HEK293 (cell line): ENCODE measurements around the gene C16orf92.

Experiments
- AEBP2 ChIP-seq: fragments of 450-650 bp; formaldehyde crosslinking; IDR thresholded peaks from 2 replicates; pipeline ENCODE4 v1.5.1; 2016; ENCODE audit warnings: missing biosample characterization, missing genetic modification characterization, borderline replicate concordance
- REST ChIP-seq: fragments of 450-650 bp; formaldehyde crosslinking; IDR thresholded peaks from 2 replicates; pipeline ENCODE4 v1.5.1; 2016; ENCODE audit warnings: missing biosample characterization, missing genetic modification characterization
- YY1 ChIP-seq: fragments of 450-650 bp; formaldehyde crosslinking; IDR thresholded peaks from 2 replicates; pipeline ENCODE4 v1.5.1; 2018; ENCODE audit warnings: missing biosample characterization, missing genetic modification characterization
- ZNF449 ChIP-seq: fragments of 450-650 bp; formaldehyde crosslinking; IDR thresholded peaks from 2 replicates; pipeline ENCODE4 v1.5.1; 2017; ENCODE audit warnings: missing biosample characterization, mild to moderate bottlenecking, missing genetic modification characterization, moderate library complexity
- ZNF830 ChIP-seq: fragments of 450-650 bp; IDR thresholded peaks from 2 replicates; pipeline ENCODE4 v1.5.0; 2018; ENCODE audit warnings: missing biosample characterization, missing genetic modification characterization, low read depth, mild to moderate bottlenecking, moderate library complexity
- TF ChIP-seq, protein P1 (sequence below): fragments of 450-650 bp; formaldehyde crosslinking; IDR thresholded peaks from 2 replicates; pipeline ENCODE4 v1.5.1; 2016; ENCODE audit warnings: missing biosample characterization, missing genetic modification characterization

DNA sequence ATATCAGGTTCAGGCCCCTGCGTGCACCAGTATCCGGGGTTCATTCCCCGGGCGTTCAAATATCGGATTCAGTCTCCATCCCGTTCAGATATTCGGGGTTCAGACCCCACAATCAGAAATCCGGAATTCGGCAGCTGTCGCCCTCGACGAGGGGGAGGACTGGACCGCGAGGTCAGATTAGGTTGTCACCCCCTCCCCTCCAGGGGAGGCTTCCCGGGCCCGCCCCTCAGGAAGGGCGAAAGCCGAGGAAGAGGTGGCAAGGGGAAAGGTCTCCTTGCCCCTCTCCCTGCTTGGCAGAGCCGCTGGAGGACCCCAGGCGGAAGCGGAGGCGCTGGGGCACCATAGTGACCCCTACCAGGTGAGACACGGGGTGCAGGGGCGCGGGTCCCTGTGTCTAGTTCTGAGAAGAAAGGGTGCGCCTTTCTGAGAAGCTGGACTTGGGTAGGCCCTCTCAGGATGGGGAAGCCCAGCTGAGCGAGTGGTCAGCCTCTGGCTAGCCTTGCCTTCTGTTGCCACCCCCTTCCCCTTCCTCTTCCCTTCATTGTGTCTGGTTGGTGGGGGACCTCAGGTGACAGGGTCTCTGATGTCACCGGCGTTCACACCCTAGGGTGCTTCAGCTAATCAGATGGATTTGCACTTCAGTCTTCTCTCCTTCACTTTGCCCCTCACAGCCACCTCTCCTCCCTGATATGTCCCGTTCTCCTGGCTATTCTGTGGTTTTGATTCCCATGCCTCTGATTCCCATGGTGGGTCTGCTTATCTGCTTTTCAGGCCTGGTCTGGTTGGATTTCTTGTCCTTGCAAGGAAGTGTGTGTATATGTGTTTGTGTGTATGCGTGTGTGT, 48.5 kb upstream of the C16orf92 start:
- TF ChIP-seq, protein P1, sequence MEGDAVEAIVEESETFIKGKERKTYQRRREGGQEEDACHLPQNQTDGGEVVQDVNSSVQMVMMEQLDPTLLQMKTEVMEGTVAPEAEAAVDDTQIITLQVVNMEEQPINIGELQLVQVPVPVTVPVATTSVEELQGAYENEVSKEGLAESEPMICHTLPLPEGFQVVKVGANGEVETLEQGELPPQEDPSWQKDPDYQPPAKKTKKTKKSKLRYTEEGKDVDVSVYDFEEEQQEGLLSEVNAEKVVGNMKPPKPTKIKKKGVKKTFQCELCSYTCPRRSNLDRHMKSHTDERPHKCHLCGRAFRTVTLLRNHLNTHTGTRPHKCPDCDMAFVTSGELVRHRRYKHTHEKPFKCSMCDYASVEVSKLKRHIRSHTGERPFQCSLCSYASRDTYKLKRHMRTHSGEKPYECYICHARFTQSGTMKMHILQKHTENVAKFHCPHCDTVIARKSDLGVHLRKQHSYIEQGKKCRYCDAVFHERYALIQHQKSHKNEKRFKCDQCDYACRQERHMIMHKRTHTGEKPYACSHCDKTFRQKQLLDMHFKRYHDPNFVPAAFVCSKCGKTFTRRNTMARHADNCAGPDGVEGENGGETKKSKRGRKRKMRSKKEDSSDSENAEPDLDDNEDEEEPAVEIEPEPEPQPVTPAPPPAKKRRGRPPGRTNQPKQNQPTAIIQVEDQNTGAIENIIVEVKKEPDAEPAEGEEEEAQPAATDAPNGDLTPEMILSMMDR (tag by site-specific recombination): peak; percentile 18; the same call in 1 of the 2 replicates
- TF ChIP-seq ZNF449 (tag by site-specific recombination): no peak
- TF ChIP-seq ZNF830: no peak
- TF ChIP-seq AEBP2 (tag by site-specific recombination): no peak
- no peak for TF ChIP-seq REST (tag by site-specific recombination)
- TF ChIP-seq YY1: no peak
